Progenitor cell of endocrine pancreas (in vitro differentiated cells): ENCODE results near the gene ZNF439. TPM values are rescaled to one million over a fixed set of nuclear protein-coding genes. Genes with fewer than 3 reads are reported as not detected.
"Not testable (repeated sequence)": the region's sequence is repeated elsewhere in the genome, so short reads cannot be mapped to it uniquely, and the experiment has no call there.

Experiments
- DNase-seq: peaks from one replicate; pipeline ENCODE4 v3.0.0; 2021; ENCODE audit warnings: low spot score; ENCODE audit not compliant: unreplicated experiment
- H3K27ac Mint-ChIP-seq: 2 replicates; pipeline ENCODE4 v1.8.0; 2021; ENCODE audit warnings: mild to moderate bottlenecking, moderate library complexity, mixed read lengths
- H3K27me3 Mint-ChIP-seq: 2 replicates; pipeline ENCODE4 v1.8.0; 2021; ENCODE audit warnings: mixed read lengths
- H3K36me3 Mint-ChIP-seq: 2 replicates; pipeline ENCODE4 v1.8.0; 2022; ENCODE audit warnings: mixed read lengths; ENCODE audit not compliant: insufficient read depth
- H3K4me1 Mint-ChIP-seq: 2 replicates; pipeline ENCODE4 v1.8.0; 2021; ENCODE audit warnings: low read depth, mixed read lengths
- H3K4me3 Mint-ChIP-seq: 2 replicates; pipeline ENCODE4 v1.8.0; 2021; ENCODE audit warnings: low read depth, mild to moderate bottlenecking, moderate library complexity, mixed read lengths
- H3K9me3 Mint-ChIP-seq: 2 replicates; pipeline ENCODE4 v1.8.0; 2021; ENCODE audit warnings: low read depth, mixed read lengths
- total RNA-seq: library from RNA; stranded (reverse); gene quantifications from 2 replicates; pipeline ENCODE4 v1.2.1, GENCODE V29; 2021
- TF ChIP-seq, protein P1 (sequence below): fragments of 200-600 bp; sonication (generic); IDR thresholded peaks from one replicate; pipeline ENCODE4 v1.5.0; 2021; ENCODE audit warnings: antibody characterized with exemption, mild to moderate bottlenecking; ENCODE audit not compliant: unreplicated experiment

Gene ZNF439
- total RNA-seq, 1 donor from 2014 or later: 2.5 TPM

- H3K4me1 Mint-ChIP-seq, H3K9me3 Mint-ChIP-seq, H3K36me3 Mint-ChIP-seq, H3K4me3 Mint-ChIP-seq, H3K27ac Mint-ChIP-seq, H3K27me3 Mint-ChIP-seq: not testable (repeated sequence)
- DNase-seq: peak; percentile 14
- TF ChIP-seq, protein P1, sequence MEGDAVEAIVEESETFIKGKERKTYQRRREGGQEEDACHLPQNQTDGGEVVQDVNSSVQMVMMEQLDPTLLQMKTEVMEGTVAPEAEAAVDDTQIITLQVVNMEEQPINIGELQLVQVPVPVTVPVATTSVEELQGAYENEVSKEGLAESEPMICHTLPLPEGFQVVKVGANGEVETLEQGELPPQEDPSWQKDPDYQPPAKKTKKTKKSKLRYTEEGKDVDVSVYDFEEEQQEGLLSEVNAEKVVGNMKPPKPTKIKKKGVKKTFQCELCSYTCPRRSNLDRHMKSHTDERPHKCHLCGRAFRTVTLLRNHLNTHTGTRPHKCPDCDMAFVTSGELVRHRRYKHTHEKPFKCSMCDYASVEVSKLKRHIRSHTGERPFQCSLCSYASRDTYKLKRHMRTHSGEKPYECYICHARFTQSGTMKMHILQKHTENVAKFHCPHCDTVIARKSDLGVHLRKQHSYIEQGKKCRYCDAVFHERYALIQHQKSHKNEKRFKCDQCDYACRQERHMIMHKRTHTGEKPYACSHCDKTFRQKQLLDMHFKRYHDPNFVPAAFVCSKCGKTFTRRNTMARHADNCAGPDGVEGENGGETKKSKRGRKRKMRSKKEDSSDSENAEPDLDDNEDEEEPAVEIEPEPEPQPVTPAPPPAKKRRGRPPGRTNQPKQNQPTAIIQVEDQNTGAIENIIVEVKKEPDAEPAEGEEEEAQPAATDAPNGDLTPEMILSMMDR: peak; percentile 39
These were observed 31.3 kb downstream of the ZNF439 start for GRCh38 chr19:11879687-11880266.

DNA sequence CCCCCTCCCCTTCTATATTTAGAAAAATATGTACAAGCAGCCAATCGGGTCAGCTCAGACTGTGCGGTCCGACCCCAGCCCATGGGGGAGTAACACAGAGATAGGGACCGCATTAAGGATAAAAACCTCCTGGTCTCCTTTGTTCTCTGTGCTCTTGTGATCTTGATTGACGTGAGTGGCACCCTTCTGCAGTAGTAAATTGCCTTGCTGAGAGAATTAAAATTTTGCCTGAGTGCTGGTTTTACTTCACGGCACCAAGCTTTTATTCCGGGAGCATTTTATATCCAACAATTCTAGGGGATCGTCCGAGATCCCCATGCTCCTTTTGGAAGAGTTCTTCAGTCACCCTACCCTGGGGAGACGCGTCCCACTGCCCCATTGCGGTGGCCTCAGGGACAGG, 32.1 kb downstream of the ZNF439 start:
- no peaks in the 10 kb centered on the region for H3K4me1 Mint-ChIP-seq
- no peaks in the 10 kb centered on the region for H3K27me3 Mint-ChIP-seq
- no peak overlapping the region for H3K27ac Mint-ChIP-seq
- no peak overlapping the region for H3K4me3 Mint-ChIP-seq
- peaks cover 2% of the 10 kb centered on the region for H3K9me3 Mint-ChIP-seq
- H3K36me3 Mint-ChIP-seq: no peaks in the 10 kb centered on the region
- TF ChIP-seq, protein P1: no peak
- DNase-seq: no peak

DNA sequence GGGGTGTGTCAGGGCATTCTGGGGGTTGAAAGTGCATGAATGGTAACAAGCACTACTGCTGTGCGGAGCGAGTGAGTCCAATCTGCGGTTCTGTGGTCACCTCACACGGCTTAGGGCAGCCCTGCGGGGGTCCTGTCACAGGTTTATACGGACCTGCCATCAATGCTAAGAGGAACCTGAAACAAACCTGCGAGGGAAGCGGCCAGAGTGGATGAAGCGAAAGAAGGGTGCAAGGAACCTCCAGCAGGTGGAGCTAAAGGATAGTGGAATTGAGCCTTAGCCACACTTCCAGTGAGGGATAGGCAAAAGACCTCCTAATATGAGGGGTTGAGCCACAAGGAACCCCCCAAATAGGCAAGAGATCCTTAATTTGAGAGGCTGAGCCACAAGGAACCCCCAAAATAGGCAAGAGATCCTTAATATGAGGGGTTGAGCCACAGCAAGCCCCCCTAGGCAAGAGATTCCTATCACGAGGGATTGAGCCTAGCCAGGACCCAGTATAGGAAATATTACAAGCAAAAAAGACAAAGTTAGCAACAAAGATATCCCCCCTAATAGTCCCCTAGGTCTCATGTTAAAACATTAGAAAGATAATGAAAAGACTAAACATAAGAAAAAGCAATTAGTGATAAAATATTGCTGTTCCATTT, 32.8 kb downstream of the ZNF439 start:
- peak; percentile 57 for DNase-seq
- Mint-ChIP-seq H3K9me3 (peaks cover 4% of the 10 kb centered on the region), H3K36me3 (peaks cover 1% of the 10 kb centered on the region), H3K27ac (no peak overlapping the region), H3K4me3 (no peak overlapping the region), H3K27me3 (no peaks in the 10 kb centered on the region), H3K4me1 (no peaks in the 10 kb centered on the region)
- TF ChIP-seq, protein P1: peak; percentile 79

DNA sequence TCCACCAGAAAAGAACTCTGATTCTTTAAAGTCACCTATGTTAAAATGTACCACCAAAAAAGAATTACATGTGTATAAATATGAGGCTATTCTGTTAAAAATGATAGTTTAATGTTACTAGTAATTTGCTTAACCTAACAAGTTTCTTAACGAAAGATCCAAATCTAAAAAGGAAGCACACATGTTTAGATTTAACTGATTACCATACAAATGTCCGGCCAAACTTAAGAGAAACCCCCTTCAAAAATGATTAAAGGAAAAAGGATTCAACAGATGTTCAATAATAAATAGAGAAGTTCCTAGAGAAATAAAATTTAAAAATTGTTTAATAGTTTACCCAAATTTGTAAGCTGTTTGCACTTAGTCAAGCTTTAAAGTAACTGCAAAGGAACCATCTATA, 34.1 kb downstream of the ZNF439 start:
- peaks cover 7% of the 10 kb centered on the region for H3K9me3 Mint-ChIP-seq

GRCh38 chr19:11887234-11887610, 38.7 kb downstream of the ZNF439 start:
- peak overlapping the region; percentile 94 for H3K4me3 Mint-ChIP-seq
- no peaks in the 10 kb centered on the region for H3K27me3 Mint-ChIP-seq
- TF ChIP-seq, protein P1: no peak
- peak overlapping the region; percentile 99 for H3K27ac Mint-ChIP-seq
- H3K4me1 Mint-ChIP-seq: peaks cover 13% of the 10 kb centered on the region
- no peak for DNase-seq
- peaks cover 24% of the 10 kb centered on the region for H3K9me3 Mint-ChIP-seq
- H3K36me3 Mint-ChIP-seq: peaks cover 49% of the 10 kb centered on the region

More for the DNA sequence above, 34.1 kb downstream of the ZNF439 start:
- H3K27ac Mint-ChIP-seq: no peak overlapping the region
- peaks cover 6% of the 10 kb centered on the region for H3K36me3 Mint-ChIP-seq
- DNase-seq: no peak
- peaks cover 3% of the 10 kb centered on the region for H3K4me1 Mint-ChIP-seq
- H3K27me3 Mint-ChIP-seq: no peaks in the 10 kb centered on the region
- H3K4me3 Mint-ChIP-seq: no peak overlapping the region
- TF ChIP-seq, protein P1: no peak
